HepG2 (cell line): Measurements from ENCODE around the gene HEXD. TPM values are rescaled to one million over a fixed set of nuclear protein-coding genes. Genes with fewer than 3 reads are reported as not detected.

Experiments used
- ATAD3A ChIP-seq: sonication (generic); formaldehyde crosslinking; IDR thresholded peaks from 2 replicates; pipeline ENCODE4 v1.4.0; 2020; ENCODE audit warnings: missing genetic modification reagents
- CBFB ChIP-seq: sonication (generic); formaldehyde crosslinking; IDR thresholded peaks from 2 replicates; pipeline ENCODE4 v1.4.0; 2020; ENCODE audit warnings: missing genetic modification reagents
- CCAR2 ChIP-seq: fragments of 200-400 bp; formaldehyde crosslinking; optimal IDR thresholded peaks from 2 replicates; pipeline ENCODE3; 2018; ENCODE audit warnings: low read depth, mild to moderate bottlenecking, low read length, moderate library complexity
- GMEB2 ChIP-seq: IDR thresholded peaks from 2 replicates; pipeline ENCODE4 v1.6.1; 2016; ENCODE audit warnings: missing biosample characterization, missing genetic modification reagents, low read depth
- HNF1B ChIP-seq: sonication (generic); formaldehyde crosslinking; IDR thresholded peaks from 2 replicates; pipeline ENCODE4 v1.5.1; 2020; ENCODE audit warnings: mild to moderate bottlenecking, moderate library complexity, missing genetic modification reagents
- KLF9 ChIP-seq: IDR thresholded peaks from 2 replicates; pipeline ENCODE4 v1.6.1; 2016; ENCODE audit warnings: low read depth
- KMT2A ChIP-seq: sonication (generic); formaldehyde crosslinking; IDR thresholded peaks from 2 replicates; pipeline ENCODE4 v1.4.0; 2020; ENCODE audit warnings: missing genetic modification reagents
- MEIS2 ChIP-seq: sonication (generic); formaldehyde crosslinking; IDR thresholded peaks from 2 replicates; pipeline ENCODE4 v1.9.0; 2021; ENCODE audit warnings: mild to moderate bottlenecking, missing genetic modification reagents
- PRPF4 ChIP-seq: fragments of 200-400 bp; formaldehyde crosslinking; IDR thresholded peaks from 2 replicates; pipeline ENCODE4 v1.6.1; 2016; ENCODE audit warnings: low read length, low read depth; ENCODE audit not compliant: poor library complexity, severe bottlenecking
- SOX5 ChIP-seq: IDR thresholded peaks from 2 replicates; pipeline ENCODE4 v1.6.1; 2016; ENCODE audit warnings: borderline replicate concordance
- THAP9 ChIP-seq: sonication (generic); formaldehyde crosslinking; IDR thresholded peaks from 2 replicates; pipeline ENCODE4; 2020; ENCODE audit warnings: missing genetic modification reagents, mild to moderate bottlenecking, borderline replicate concordance
- TRIM24 ChIP-seq: sonication (generic); formaldehyde crosslinking; IDR thresholded peaks from 2 replicates; pipeline ENCODE4 v1.8.0; 2022; ENCODE audit warnings: mild to moderate bottlenecking, missing genetic modification reagents
- ZBTB14 ChIP-seq: sonication (generic); formaldehyde crosslinking; IDR thresholded peaks from 2 replicates; pipeline ENCODE4 v1.4.0; 2020; ENCODE audit warnings: missing genetic modification reagents
- ZFP1 ChIP-seq: IDR thresholded peaks from 2 replicates; pipeline ENCODE4 v1.6.1; 2016
- ZFP41 ChIP-seq: sonication (generic); formaldehyde crosslinking; IDR thresholded peaks from 2 replicates; pipeline ENCODE4 v1.4.0; 2020; ENCODE audit warnings: mild to moderate bottlenecking, missing genetic modification reagents, borderline replicate concordance
- ZHX1 ChIP-seq: sonication (generic); formaldehyde crosslinking; IDR thresholded peaks from 2 replicates; pipeline ENCODE4 v1.8.1; 2022; ENCODE audit warnings: low read depth, mild to moderate bottlenecking, missing genetic modification reagents
- ZNF333 ChIP-seq: sonication (generic); formaldehyde crosslinking; IDR thresholded peaks from 2 replicates; pipeline ENCODE4 v1.4.0; 2020; ENCODE audit warnings: mild to moderate bottlenecking, missing genetic modification reagents, borderline replicate concordance
- ZNF343 ChIP-seq: sonication (generic); formaldehyde crosslinking; IDR thresholded peaks from 2 replicates; pipeline ENCODE4 v1.4.0; 2020; ENCODE audit warnings: mild to moderate bottlenecking, missing genetic modification reagents
- ZNF660 ChIP-seq: sonication (generic); formaldehyde crosslinking; IDR thresholded peaks from 2 replicates; pipeline ENCODE4 v1.5.1; 2020; ENCODE audit warnings: mild to moderate bottlenecking, low read depth, missing genetic modification reagents, borderline replicate concordance
- polyA plus RNA-seq, 8 experiments: library from polyadenylated mRNA; depleted of rRNA in 3 of 8; stranded (reverse) in 7 of 8; unstranded in 1 of 8; fragments of >200 nt; fragmentation: Illumina TruSeq in 4 of 8; extraction: Trizol in 4 of 8; gene quantifications; 2 replicates each; pipeline versions ENCODE4 v1.2.1 to v1.2.3, GENCODE V29; 2011 to 2016; ENCODE audit warnings: low read depth in 4 of 8, missing spikeins in 1 of 8, mixed read lengths in 1 of 8; ENCODE audit not compliant: insufficient read depth in 1 of 8
- total RNA-seq, 5 experiments: library from RNA; depleted of rRNA; stranded (reverse); fragments of >200 nt; fragmentation: Illumina TruSeq; extraction: Trizol; gene quantifications; 2 replicates each; pipeline ENCODE4 v1.2.3, GENCODE V29; 2016; ENCODE audit warnings: low read depth in 1 of 5

The HEXD gene
- total and polyA plus RNA-seq, 2 of the 13 experiments (the other 11 are each of a cell fraction or from before 2014, with no cell fraction given), result 22.3 to 41.8 TPM

GRCh38 chr17:82414548-82415281, 3.4 kb upstream of the HEXD start (continued):
- TF ChIP-seq THAP9 (CRISPR knock-in tag) (peak; percentile 42; the same call in 1 of the 2 replicates), ZBTB14 (CRISPR knock-in tag) (peak; percentile 62; the same call in 1 of the 2 replicates), SOX5 (CRISPR knock-in tag) (peak; percentile 42; the same call in 1 of the 2 replicates), ZHX1 (CRISPR knock-in tag) (peak; percentile 72; the same call in 1 of the 2 replicates), HNF1B (peak; percentile 63), KMT2A (CRISPR knock-in tag) (peak; percentile 74), ZNF660 (CRISPR knock-in tag) (no peak), PRPF4 (peak; percentile 86), GMEB2 (CRISPR knock-in tag) (no peak), ZNF343 (CRISPR knock-in tag) (peak; percentile 63; the same call in 1 of the 2 replicates), ATAD3A (CRISPR knock-in tag) (no peak), KLF9 (0 out of 2 replicates have a peak, but pooled peaks have one; percentile 53), ZNF333 (peak; percentile 87; the same call in 1 of the 2 replicates), CBFB (CRISPR knock-in tag) (peak; percentile 84), MEIS2 (CRISPR knock-in tag) (peak; percentile 98), ZFP41 (peak; percentile 84; the same call in 1 of the 2 replicates), CCAR2 (no peak), TRIM24 (CRISPR knock-in tag) (no peak), ZFP1 (CRISPR knock-in tag) (0 out of 2 replicates have a peak, but pooled peaks have one; percentile 56)
